ENCODE data around the gene NFKBIL1.

Gene NFKBIL1

DNA sequence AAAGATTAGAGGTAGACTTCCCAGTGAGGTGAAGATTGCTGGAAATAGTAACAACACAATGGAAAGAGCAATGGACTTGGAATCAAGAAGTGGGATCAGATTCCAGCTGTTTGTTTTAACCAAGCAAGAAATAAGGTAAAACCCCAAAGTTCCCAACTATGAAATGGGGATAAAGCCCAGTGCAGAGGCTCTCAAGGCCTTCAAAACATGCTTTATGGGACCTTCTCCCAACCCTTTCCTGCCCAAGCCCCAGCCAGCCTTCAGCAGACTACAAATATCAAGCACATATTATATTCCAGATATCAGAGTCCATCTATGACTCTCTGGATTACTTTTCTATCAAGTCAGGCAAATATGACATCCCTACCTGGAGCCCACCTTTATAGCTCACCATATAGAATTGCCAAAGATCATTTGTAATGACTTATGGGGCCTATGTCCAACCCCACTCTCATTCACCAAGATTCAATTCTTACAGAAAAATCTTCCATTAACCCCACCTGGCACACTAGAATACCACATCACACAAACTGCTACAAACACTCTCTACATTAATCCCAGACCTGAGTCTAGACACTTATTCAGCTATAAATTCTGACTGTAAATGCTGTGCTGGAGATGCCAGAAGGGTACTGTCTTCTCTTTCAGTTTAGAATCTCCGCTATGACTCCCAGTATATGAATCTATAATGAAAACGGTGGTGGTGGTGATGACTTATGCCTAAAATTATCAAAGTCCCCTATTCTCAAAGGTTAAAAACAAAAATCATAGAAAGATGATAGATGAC lies 11.7 kb upstream of the NFKBIL1 start:
- Histone ChIP-seq H3K4me3 (ENCODE audit: extremely low read depth, insufficient read depth, low read length, poor library complexity, severe bottlenecking) (no peak overlapping the region), H3K4me1 (ENCODE audit: control insufficient read depth, insufficient read depth, low read length, poor library complexity, severe bottlenecking) (peaks cover 12% of the 10 kb centered on the region), H3K36me3 (ENCODE audit: control insufficient read depth, insufficient read depth, low read length) (peaks cover 100% of the 10 kb centered on the region), H3K27ac (ENCODE audit: low read depth, low read length, severe bottlenecking) (no peak overlapping the region), H3K9me3 (ENCODE audit: control insufficient read depth, low read length) (no peaks in the 10 kb centered on the region)
- WGBS, 2 experiments (ENCODE audit: insufficient coverage in 2 of 2): no CpG with 5 or more reads among the region's 2 CpGs

- peaks cover 73% of the 10 kb centered on the region for H3K36me3 ChIP-seq (ENCODE audit: control insufficient read depth, insufficient read depth, low read length)
- H3K4me1 ChIP-seq (ENCODE audit: control insufficient read depth, insufficient read depth, low read length, poor library complexity, severe bottlenecking): peaks cover 12% of the 10 kb centered on the region
- H3K27ac ChIP-seq (ENCODE audit: low read depth, low read length, severe bottlenecking): no peak overlapping the region
- peak overlapping the region; percentile 93 for H3K4me3 ChIP-seq (ENCODE audit: extremely low read depth, insufficient read depth, low read length, poor library complexity, severe bottlenecking)
- H3K9me3 ChIP-seq (ENCODE audit: control insufficient read depth, low read length): no peaks in the 10 kb centered on the region
- WGBS, 2 experiments (ENCODE audit: insufficient coverage in 2 of 2): 94 to 100% methylated on average over 3 of the region's 6 CpGs
Measured at GRCh38 chr6:31538805-31539400, 8.5 kb upstream of the NFKBIL1 start.

DNA sequence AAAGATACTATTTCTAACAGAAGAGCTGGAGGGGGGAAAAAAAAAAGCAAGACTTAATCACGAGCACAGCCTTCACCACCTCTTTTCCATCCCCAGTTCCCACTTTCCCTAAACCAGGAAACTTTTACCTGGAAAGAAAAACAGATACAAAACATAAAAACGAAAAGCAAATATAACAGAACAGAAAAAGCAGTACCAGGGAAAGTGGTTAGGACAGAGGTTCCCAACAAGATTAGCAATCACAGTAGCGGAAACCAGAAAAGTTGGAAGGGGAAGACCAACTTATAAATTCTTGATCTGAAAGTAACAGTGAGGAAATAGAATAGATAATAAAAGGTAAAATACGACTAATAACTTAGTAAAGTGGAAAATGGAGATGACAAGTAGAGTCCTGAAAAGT lies 6.8 kb upstream of the NFKBIL1 start:
- Histone ChIP-seq H3K4me3 (ENCODE audit: extremely low read depth, insufficient read depth, low read length, poor library complexity, severe bottlenecking) (peak overlapping the region; percentile 93), H3K9me3 (ENCODE audit: control insufficient read depth, low read length) (no peaks in the 10 kb centered on the region), H3K36me3 (ENCODE audit: control insufficient read depth, insufficient read depth, low read length) (peaks cover 56% of the 10 kb centered on the region), H3K27ac (ENCODE audit: low read depth, low read length, severe bottlenecking) (no peak overlapping the region), H3K4me1 (ENCODE audit: control insufficient read depth, insufficient read depth, low read length, poor library complexity, severe bottlenecking) (peaks cover 14% of the 10 kb centered on the region)
- WGBS, 2 experiments (ENCODE audit: insufficient coverage in 2 of 2): 100% methylated on average over 1 of the region's 4 CpGs; no CpG with 5 or more reads in 1 of the 2 experiments

DNA sequence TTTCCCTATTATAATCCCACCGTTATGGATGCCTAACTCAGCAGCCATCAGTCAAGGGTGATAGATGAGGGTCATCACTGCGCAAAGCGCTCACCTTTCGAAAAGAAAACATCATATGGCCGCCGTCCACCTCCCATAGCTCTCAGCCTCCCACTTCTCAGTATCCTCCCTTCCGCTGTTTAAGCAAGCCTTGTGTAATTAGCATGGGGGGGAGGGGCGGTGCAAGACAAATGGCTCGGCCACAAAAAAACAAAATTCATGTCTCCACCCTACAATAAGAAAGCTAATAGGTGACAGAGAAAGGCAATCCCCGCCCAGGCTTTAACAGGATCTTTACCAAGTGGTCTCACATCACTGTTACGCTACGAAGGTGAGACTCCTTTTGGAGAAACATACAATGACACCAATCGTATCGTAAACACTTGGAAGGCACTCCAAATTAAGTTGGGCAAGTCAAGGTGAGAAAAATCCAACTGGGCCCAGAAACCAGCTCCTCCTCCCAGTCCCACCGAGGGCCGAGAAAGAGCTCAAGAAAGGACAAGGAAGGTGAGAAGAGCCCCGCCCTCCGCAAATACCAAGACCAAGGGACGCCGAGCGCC lies 6.2 kb upstream of the NFKBIL1 start:
- no peaks in the 10 kb centered on the region for H3K9me3 ChIP-seq (ENCODE audit: control insufficient read depth, low read length)
- H3K36me3 ChIP-seq (ENCODE audit: control insufficient read depth, insufficient read depth, low read length): peaks cover 50% of the 10 kb centered on the region
- H3K27ac ChIP-seq (ENCODE audit: low read depth, low read length, severe bottlenecking): peak overlapping the region; percentile 99
- 0 to 2% methylated on average over 5 to 7 of the region's 21 CpGs for WGBS, 2 experiments (ENCODE audit: insufficient coverage in 2 of 2)
- H3K4me3 ChIP-seq (ENCODE audit: extremely low read depth, insufficient read depth, low read length, poor library complexity, severe bottlenecking): peak overlapping the region; percentile 93
- peaks cover 19% of the 10 kb centered on the region for H3K4me1 ChIP-seq (ENCODE audit: control insufficient read depth, insufficient read depth, low read length, poor library complexity, severe bottlenecking)

- no peaks in the 10 kb centered on the region for H3K9me3 ChIP-seq (ENCODE audit: control insufficient read depth, low read length)
- H3K27ac ChIP-seq (ENCODE audit: low read depth, low read length, severe bottlenecking): peak within 1 kb of the TSS; percentile 99
- H3K4me3 ChIP-seq (ENCODE audit: extremely low read depth, insufficient read depth, low read length, poor library complexity, severe bottlenecking): peak within 1 kb of the TSS; percentile 93
- H3K36me3 ChIP-seq (ENCODE audit: control insufficient read depth, insufficient read depth, low read length): peaks cover 43% of the 10 kb centered on the region
- H3K4me1 ChIP-seq (ENCODE audit: control insufficient read depth, insufficient read depth, low read length, poor library complexity, severe bottlenecking): peaks cover 21% of the 10 kb centered on the region
- WGBS, 2 experiments (ENCODE audit: insufficient coverage in 2 of 2): 0% methylated on average over 34 to 40 of the region's 43 CpGs
Measured at GRCh38 chr6:31541658-31542521, 5.5 kb upstream of the NFKBIL1 start, which contains the start of gene DDX39B. TSS of gene DDX39B (minus strand) at chr6:31542003. CDS start at chr6:31540532, 1,471 bp downstream.

- H3K9me3 ChIP-seq (ENCODE audit: control insufficient read depth, low read length): no peaks in the 10 kb centered on the region
- peaks cover 24% of the 10 kb centered on the region for H3K4me1 ChIP-seq (ENCODE audit: control insufficient read depth, insufficient read depth, low read length, poor library complexity, severe bottlenecking)
- no peak overlapping the region for H3K27ac ChIP-seq (ENCODE audit: low read depth, low read length, severe bottlenecking)
- no peak overlapping the region for H3K4me3 ChIP-seq (ENCODE audit: extremely low read depth, insufficient read depth, low read length, poor library complexity, severe bottlenecking)
- peaks cover 30% of the 10 kb centered on the region for H3K36me3 ChIP-seq (ENCODE audit: control insufficient read depth, insufficient read depth, low read length)
- 96 to 100% methylated on average over 2 to 5 of the region's 6 CpGs for WGBS, 2 experiments (ENCODE audit: insufficient coverage in 2 of 2)
Measured at GRCh38 chr6:31543639-31544038, 3.8 kb upstream of the NFKBIL1 start.

DNA sequence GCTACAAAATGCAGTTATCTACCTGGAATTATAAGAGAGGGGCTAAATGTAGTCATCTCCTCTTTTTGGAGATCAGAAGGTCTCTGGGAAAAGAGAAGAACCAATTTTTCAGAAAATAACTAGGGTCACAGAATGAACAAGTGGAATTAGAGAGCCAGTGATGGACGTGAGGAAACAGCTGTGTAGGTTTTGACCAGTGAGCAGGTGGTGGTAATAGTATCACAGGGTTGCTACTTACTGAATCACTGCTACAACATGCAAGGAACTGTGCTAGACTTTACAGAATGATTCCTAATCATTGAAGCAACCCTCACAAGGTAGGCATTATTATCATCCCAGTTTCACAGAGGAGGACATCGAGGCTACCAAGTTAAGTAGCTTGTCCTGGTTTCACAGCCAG lies 2.7 kb upstream of the NFKBIL1 start:
- 90 to 100% methylated on average over 1 of the region's 2 CpGs for WGBS, 2 experiments (ENCODE audit: insufficient coverage in 2 of 2)
- Histone ChIP-seq H3K4me3 (ENCODE audit: extremely low read depth, insufficient read depth, low read length, poor library complexity, severe bottlenecking) (no peak overlapping the region), H3K9me3 (ENCODE audit: control insufficient read depth, low read length) (no peaks in the 10 kb centered on the region), H3K4me1 (ENCODE audit: control insufficient read depth, insufficient read depth, low read length, poor library complexity, severe bottlenecking) (peaks cover 23% of the 10 kb centered on the region), H3K27ac (ENCODE audit: low read depth, low read length, severe bottlenecking) (no peak overlapping the region), H3K36me3 (ENCODE audit: control insufficient read depth, insufficient read depth, low read length) (peaks cover 30% of the 10 kb centered on the region)

DNA sequence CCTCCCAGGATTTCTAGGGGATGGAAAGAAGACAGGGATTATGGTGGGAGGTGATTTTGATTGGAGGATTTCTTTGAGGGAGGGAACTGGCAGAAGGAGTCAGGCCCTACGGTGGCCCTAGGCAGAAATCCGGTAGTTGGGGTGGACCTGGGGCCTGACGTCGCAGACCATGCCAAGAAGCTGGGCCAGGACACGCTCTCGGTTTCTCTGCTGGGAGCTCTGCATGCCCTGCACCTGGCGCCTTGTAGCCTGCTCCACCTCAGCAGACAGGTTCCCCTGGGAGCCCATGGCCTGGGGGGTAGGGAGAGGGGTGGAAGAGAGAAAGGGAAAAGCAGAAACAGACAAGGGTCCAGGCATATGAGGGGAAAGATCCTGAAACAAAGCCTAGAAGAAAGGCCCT lies 2.1 kb upstream of the NFKBIL1 start:
- peaks cover 28% of the 10 kb centered on the region for H3K36me3 ChIP-seq (ENCODE audit: control insufficient read depth, insufficient read depth, low read length)
- H3K4me1 ChIP-seq (ENCODE audit: control insufficient read depth, insufficient read depth, low read length, poor library complexity, severe bottlenecking): peaks cover 17% of the 10 kb centered on the region
- no peak overlapping the region for H3K4me3 ChIP-seq (ENCODE audit: extremely low read depth, insufficient read depth, low read length, poor library complexity, severe bottlenecking)
- no peak overlapping the region for H3K27ac ChIP-seq (ENCODE audit: low read depth, low read length, severe bottlenecking)
- WGBS, 2 experiments (ENCODE audit: insufficient coverage in 2 of 2): 90% methylated on average over 7 of the region's 7 CpGs
- H3K9me3 ChIP-seq (ENCODE audit: control insufficient read depth, low read length): no peaks in the 10 kb centered on the region

DNA sequence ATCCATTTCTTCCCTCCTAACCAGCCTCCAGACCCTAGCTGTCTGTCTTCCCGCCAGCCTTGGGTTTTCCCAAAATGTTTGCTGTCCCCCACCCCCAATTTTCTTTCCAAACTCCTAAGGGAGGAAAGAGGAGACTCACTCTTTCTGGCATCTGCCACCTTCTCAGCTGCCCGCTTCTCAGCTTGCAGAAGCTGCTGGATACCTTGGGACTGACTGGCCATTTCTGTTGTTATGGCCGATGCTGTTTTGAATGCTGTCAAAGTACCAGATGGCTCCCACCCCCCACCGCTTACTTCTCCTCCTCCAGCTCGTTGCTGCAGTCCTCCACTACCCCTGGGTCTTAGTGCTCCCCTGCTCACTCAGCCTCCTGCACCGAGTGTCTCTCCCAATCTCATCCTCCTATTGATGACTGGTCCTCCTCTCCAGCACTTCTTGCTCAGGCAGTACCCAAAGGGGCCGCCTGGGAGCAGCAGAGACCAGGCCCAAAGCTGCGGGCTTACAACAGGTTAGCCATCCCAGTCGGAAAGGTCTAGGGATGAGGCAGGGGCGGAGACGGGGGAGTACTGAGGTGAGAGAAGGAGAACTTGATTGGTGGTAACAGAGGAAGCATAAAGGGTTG lies 960 bp upstream of the NFKBIL1 start, which contains the start of gene ATP6V1G2:
TSS of gene ATP6V1G2 (minus strand) at position 270 of the 619 bp plus-strand sequence. CDS start at position 221, 49 bp downstream.
- H3K4me1 ChIP-seq (ENCODE audit: control insufficient read depth, insufficient read depth, low read length, poor library complexity, severe bottlenecking): peaks cover 16% of the 10 kb centered on the region

More for the DNA sequence above, 960 bp upstream of the NFKBIL1 start, which contains the start of gene ATP6V1G2:
- Histone ChIP-seq H3K4me3 (ENCODE audit: extremely low read depth, insufficient read depth, low read length, poor library complexity, severe bottlenecking) (peak within 1 kb of the TSS; percentile 42), H3K9me3 (ENCODE audit: control insufficient read depth, low read length) (no peaks in the 10 kb centered on the region), H3K27ac (ENCODE audit: low read depth, low read length, severe bottlenecking) (peak within 1 kb of the TSS; percentile 47), H3K36me3 (ENCODE audit: control insufficient read depth, insufficient read depth, low read length) (peaks cover 29% of the 10 kb centered on the region)
- 0 to 1% methylated on average over 8 to 9 of the region's 11 CpGs for WGBS, 2 experiments (ENCODE audit: insufficient coverage in 2 of 2)

Measured in mesodermal cell (in vitro differentiated cells).